Activated B cell treated with CpG ODN at 0.5 μM for 24 hours (primary cell): ENCODE data around the gene BTNL9. TPM values are rescaled to one million over a fixed set of nuclear protein-coding genes. Genes with fewer than 3 reads are reported as not detected.
"Not testable (repeated sequence)": the region's sequence is repeated elsewhere in the genome, so short reads cannot be mapped to it uniquely, and the experiment has no call there.

Experiments used
- ATAC-seq: fragments of 200-7000 bp; cut with Tn5 transposase; one replicate; pipeline ENCODE4 v1.10.0; 2021; ENCODE audit warnings: low read depth, mild to moderate bottlenecking, moderate library complexity
- CTCF ChIA-PET: fragments of 350-600 bp; sonication (Branson Sonifier 250); formaldehyde crosslinking; loops from one replicate; lab custom pipeline; 2021; ENCODE audit warnings: antibody characterized with exemption; lab: Charles Lee
- POLR2A ChIA-PET: fragments of 350-600 bp; sonication (Branson Sonifier 250); formaldehyde crosslinking; loops from one replicate; lab custom pipeline; 2021; ENCODE audit warnings: antibody characterized with exemption; lab: Charles Lee
- DNase-seq: peaks from one replicate; pipeline ENCODE4 v3.0.0; 2022
- H3K27ac Mint-ChIP-seq: one replicate; pipeline ENCODE4 v1.8.0; 2020; ENCODE audit warnings: mixed read lengths
- H3K27me3 Mint-ChIP-seq: one replicate; pipeline ENCODE4 v1.8.0; 2021; ENCODE audit warnings: mixed read lengths
- H3K36me3 Mint-ChIP-seq: one replicate; pipeline ENCODE4 v1.8.0; 2021; ENCODE audit warnings: low read depth, mixed read lengths
- H3K4me1 Mint-ChIP-seq: one replicate; pipeline ENCODE4 v1.8.0; 2021; ENCODE audit warnings: mixed read lengths
- H3K4me3 Mint-ChIP-seq: one replicate; pipeline ENCODE4 v1.8.0; 2020; ENCODE audit warnings: mild to moderate bottlenecking, mixed read lengths
- H3K9me3 Mint-ChIP-seq: one replicate; pipeline ENCODE4 v1.8.0; 2020; ENCODE audit warnings: mixed read lengths
- CTCF ChIP-seq: fragments of 200-600 bp; IDR thresholded peaks from one replicate; pipeline ENCODE4 v1.8.0; 2022; ENCODE audit warnings: antibody characterized with exemption, mild to moderate bottlenecking
- intact Hi-C: fragments of 100-400 bp; cut with micrococcal nuclease; formaldehyde crosslinking; loops from one replicate; pipeline ENCODE4 v1.15.1; 2024
- total RNA-seq: library from RNA; stranded (reverse); gene quantifications from 2 replicates; pipeline ENCODE4 v1.2.3, GENCODE V29; 2022

BTNL9 gene
- total RNA-seq, result 24.3 and 27.6 TPM in 2 replicates

GRCh38 chr5:181039931-181040630 is at the start of gene BTNL9:
Gene BTNL9, plus strand, starts transcription at chr5:181040266. Its CDS starts 5,224 bp downstream, at chr5:181045490.
- CTCF ChIA-PET, result no interaction called here
- Mint-ChIP-seq H3K4me1 (peaks cover 8% of the 10 kb centered on the region), H3K9me3 (no peaks in the 10 kb centered on the region), H3K36me3 (no peaks in the 10 kb centered on the region), H3K27me3 (peaks cover 4% of the 10 kb centered on the region), H3K27ac (no peak within 1 kb of the TSS), H3K4me3 (no peak within 1 kb of the TSS)
- DNase-seq, result no peak
- no peak for TF ChIP-seq CTCF
- POLR2A ChIA-PET, result no interaction called here
- intact Hi-C loops, result no loop called here
- ATAC-seq, result no peak

- no peak for TF ChIP-seq CTCF
- ATAC-seq, result no peak
- peaks cover 13% of the 10 kb centered on the region for H3K27me3 Mint-ChIP-seq
- no peak for DNase-seq
- ChIA-PET CTCF (no interaction called here), POLR2A (interaction anchor here (0.5 kb wide), 1 partner anchor 13 kb away, joined by 3 read pairs; no protein-coding TSS in a partner anchor)
- no peak overlapping the region for H3K27ac Mint-ChIP-seq
- H3K36me3 Mint-ChIP-seq, result no peaks in the 10 kb centered on the region
- intact Hi-C loops, result no loop called here
- H3K4me1 Mint-ChIP-seq, result peaks cover 16% of the 10 kb centered on the region
- H3K9me3 Mint-ChIP-seq, result peaks cover 6% of the 10 kb centered on the region
- H3K4me3 Mint-ChIP-seq, result no peak overlapping the region
These were observed 49.2 kb upstream of the BTNL9 start for GRCh38 chr5:180990882-180991242.

- peaks cover 10% of the 10 kb centered on the region for H3K27me3 Mint-ChIP-seq
- POLR2A ChIA-PET, result no interaction called here
- no peak for TF ChIP-seq CTCF
- H3K36me3 Mint-ChIP-seq, result no peaks in the 10 kb centered on the region
- peaks cover 6% of the 10 kb centered on the region for H3K4me1 Mint-ChIP-seq
- DNase-seq (no peak), ATAC-seq (no peak)
- CTCF ChIA-PET, result no interaction called here
- no peak overlapping the region for H3K27ac Mint-ChIP-seq
- no peak overlapping the region for H3K4me3 Mint-ChIP-seq
- intact Hi-C loops, result no loop called here
- H3K9me3 Mint-ChIP-seq, result no peaks in the 10 kb centered on the region
These were observed 38.1 kb upstream of the BTNL9 start for GRCh38 chr5:181001947-181002346.

GRCh38 chr5:181005791-181006190 is 34.3 kb upstream of the BTNL9 start:
- no peak overlapping the region for H3K27ac Mint-ChIP-seq
- H3K4me3 Mint-ChIP-seq, result no peak overlapping the region
- DNase-seq (no peak), ATAC-seq (no peak)
- H3K9me3 Mint-ChIP-seq, result no peaks in the 10 kb centered on the region
- CTCF ChIA-PET, result no interaction called here
- H3K4me1 Mint-ChIP-seq, result peaks cover 6% of the 10 kb centered on the region
- H3K27me3 Mint-ChIP-seq, result peaks cover 8% of the 10 kb centered on the region
- intact Hi-C loops, result no loop called here
- H3K36me3 Mint-ChIP-seq, result no peaks in the 10 kb centered on the region
- TF ChIP-seq CTCF, result no peak
- POLR2A ChIA-PET, result no interaction called here

- Mint-ChIP-seq H3K9me3 (no peaks in the 10 kb centered on the region), H3K36me3 (no peaks in the 10 kb centered on the region), H3K4me1 (peaks cover 11% of the 10 kb centered on the region), H3K27me3 (peaks cover 8% of the 10 kb centered on the region), H3K27ac (no peak overlapping the region), H3K4me3 (no peak overlapping the region)
- ATAC-seq, result no peak
- no peak for DNase-seq
- CTCF ChIA-PET, result no interaction called here
- no peak for TF ChIP-seq CTCF
- POLR2A ChIA-PET, result no interaction called here
- intact Hi-C loops, result no loop called here
These were observed 31.9 kb upstream of the BTNL9 start for GRCh38 chr5:181008136-181008535.

- H3K27me3 Mint-ChIP-seq, H3K27ac Mint-ChIP-seq, intact Hi-C loops, H3K4me1 Mint-ChIP-seq, H3K9me3 Mint-ChIP-seq, H3K4me3 Mint-ChIP-seq, ATAC-seq, POLR2A ChIA-PET, DNase-seq, H3K36me3 Mint-ChIP-seq, CTCF ChIA-PET: not testable (repeated sequence)
These were observed 30.0 kb upstream of the BTNL9 start for GRCh38 chr5:181010018-181010417.

GRCh38 chr5:181014654-181015053 is 25.4 kb upstream of the BTNL9 start:
- intact Hi-C loops, ATAC-seq, H3K36me3 Mint-ChIP-seq, H3K4me1 Mint-ChIP-seq, DNase-seq, CTCF ChIA-PET, H3K27me3 Mint-ChIP-seq, H3K9me3 Mint-ChIP-seq, POLR2A ChIA-PET, H3K27ac Mint-ChIP-seq, H3K4me3 Mint-ChIP-seq: not testable (repeated sequence)

GRCh38 chr5:181017448-181017847 is 22.6 kb upstream of the BTNL9 start:
- H3K27ac Mint-ChIP-seq, H3K27me3 Mint-ChIP-seq, H3K4me3 Mint-ChIP-seq, DNase-seq, POLR2A ChIA-PET, H3K4me1 Mint-ChIP-seq, intact Hi-C loops, CTCF ChIA-PET, H3K36me3 Mint-ChIP-seq, ATAC-seq: not testable (repeated sequence)
- peaks cover 16% of the 10 kb centered on the region for H3K9me3 Mint-ChIP-seq
